Measurements from ENCODE around the gene OGG1.

DNA sequence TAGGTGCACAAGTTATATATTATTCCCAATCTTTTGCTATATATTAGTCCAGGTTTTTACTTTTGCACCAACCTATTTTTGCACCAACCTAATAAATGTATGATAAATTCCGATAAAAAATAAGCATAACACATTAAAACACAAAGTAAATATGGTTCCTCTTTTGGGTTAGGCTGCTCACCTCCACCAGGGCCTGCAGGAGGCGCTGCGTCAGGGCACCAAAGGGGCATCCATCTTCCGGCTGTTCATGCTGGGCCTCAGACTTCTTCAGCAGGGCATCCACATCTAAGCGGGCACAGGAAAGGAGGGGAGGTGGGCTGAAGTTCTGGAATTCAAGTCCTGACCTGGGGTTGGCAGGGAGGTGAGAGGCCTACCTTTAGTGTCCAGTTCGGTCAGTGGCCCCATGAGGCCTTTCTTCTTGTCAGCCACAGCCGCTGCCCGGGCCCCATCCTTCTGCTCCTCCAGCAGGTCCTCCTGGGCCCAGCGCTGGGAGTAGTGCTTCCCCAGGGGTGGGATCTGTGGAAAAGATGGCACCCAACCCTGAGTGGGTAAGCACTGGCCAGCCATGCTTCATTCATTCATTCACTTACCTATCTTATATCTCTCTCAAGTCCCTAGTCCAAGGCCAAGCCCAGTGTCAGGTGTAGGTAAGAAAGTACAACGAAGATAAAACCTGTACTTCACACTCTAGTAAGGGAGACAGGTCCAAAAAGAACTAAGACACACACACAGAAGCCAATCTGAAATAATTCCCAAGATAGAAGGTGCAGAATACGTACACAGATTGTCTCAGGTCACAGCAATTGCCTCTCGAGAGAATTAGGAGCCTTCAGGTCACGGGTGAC lies 37.3 kb downstream of the OGG1 start:
- TF ChIP-seq, protein P1, sequence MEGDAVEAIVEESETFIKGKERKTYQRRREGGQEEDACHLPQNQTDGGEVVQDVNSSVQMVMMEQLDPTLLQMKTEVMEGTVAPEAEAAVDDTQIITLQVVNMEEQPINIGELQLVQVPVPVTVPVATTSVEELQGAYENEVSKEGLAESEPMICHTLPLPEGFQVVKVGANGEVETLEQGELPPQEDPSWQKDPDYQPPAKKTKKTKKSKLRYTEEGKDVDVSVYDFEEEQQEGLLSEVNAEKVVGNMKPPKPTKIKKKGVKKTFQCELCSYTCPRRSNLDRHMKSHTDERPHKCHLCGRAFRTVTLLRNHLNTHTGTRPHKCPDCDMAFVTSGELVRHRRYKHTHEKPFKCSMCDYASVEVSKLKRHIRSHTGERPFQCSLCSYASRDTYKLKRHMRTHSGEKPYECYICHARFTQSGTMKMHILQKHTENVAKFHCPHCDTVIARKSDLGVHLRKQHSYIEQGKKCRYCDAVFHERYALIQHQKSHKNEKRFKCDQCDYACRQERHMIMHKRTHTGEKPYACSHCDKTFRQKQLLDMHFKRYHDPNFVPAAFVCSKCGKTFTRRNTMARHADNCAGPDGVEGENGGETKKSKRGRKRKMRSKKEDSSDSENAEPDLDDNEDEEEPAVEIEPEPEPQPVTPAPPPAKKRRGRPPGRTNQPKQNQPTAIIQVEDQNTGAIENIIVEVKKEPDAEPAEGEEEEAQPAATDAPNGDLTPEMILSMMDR (IDR thresholded peaks at IDR 0.05): peak in 3 of 6 experiments; percentile 7 to 30 (median 22)
- TF ChIP-seq POLR2A (IDR thresholded peaks at IDR 0.05): no peak
